Left lung (tissue), 10 donors: Measurements from ENCODE around the gene HK1. TPM values are rescaled to one million over a fixed set of nuclear protein-coding genes. Genes with fewer than 3 reads are reported as not detected.

ENCODE experiments used
- ATAC-seq: fragments of 200-7000 bp; cut with Tn5 transposase; one replicate; pipeline ENCODE4 v1.9.1; 2020; ENCODE audit warnings: moderate library complexity
- DNase-seq, 4 donors: peaks; one replicate each; pipeline ENCODE4 v3.0.0-alpha.2; 2013 to 2020
- H3K27ac ChIP-seq, 2 donors: fragments of 200-600 bp; sonication (generic) in 1 of 2; one replicate each; pipeline versions ENCODE4 v1.5.0 to v1.8.0; 2020 to 2021
- H3K27me3 ChIP-seq, 2 donors: fragments of 200-600 bp; sonication (generic) in 1 of 2; one replicate each; pipeline versions ENCODE4 v1.5.0 to v1.8.0; 2020 to 2021
- H3K36me3 ChIP-seq, 2 donors: fragments of 200-600 bp; sonication (generic) in 1 of 2; one replicate each; pipeline versions ENCODE4 v1.5.0 to v1.8.0; 2020 to 2021
- H3K4me1 ChIP-seq, 2 donors: fragments of 200-600 bp; one replicate each; pipeline ENCODE4 v1.8.0; 2021
- H3K4me3 ChIP-seq, 2 donors: fragments of 200-600 bp; sonication (generic) in 1 of 2; one replicate each; pipeline versions ENCODE4 v1.5.0 to v1.8.0; 2020 to 2021; ENCODE audit warnings: mild to moderate bottlenecking in 1 of 2
- H3K9me3 ChIP-seq, 2 donors: fragments of 200-600 bp; sonication (generic) in 1 of 2; one replicate each; pipeline versions ENCODE4 v1.5.0 to v1.8.0; 2020 to 2021
- CTCF ChIP-seq, 2 donors: fragments of 200-600 bp; sonication (generic) in 1 of 2; IDR thresholded peaks; one replicate each; pipeline versions ENCODE4 v1.5.0 to v1.8.0; 2021; ENCODE audit warnings: antibody characterized with exemption in 2 of 2
- intact Hi-C, 2 donors: fragments of 100-400 bp; cut with DNase I; formaldehyde crosslinking; loops; one replicate each; pipeline versions ENCODE4 v1.11.2 to v1.14.2; 2022
- polyA plus RNA-seq, 6 donors: library from polyadenylated mRNA; unstranded; fragments of 120-200 nt; gene quantifications; one replicate each; pipeline ENCODE4 v1.2.1, GENCODE V29; 2013; ENCODE audit not compliant: insufficient read length in 6 of 6
- total RNA-seq, 2 donors: library from RNA; stranded (reverse); fragmentation: NEBNext Ultra II Directional; extraction: Animal tissue kit (Norgen Biotek cat#: 25700); gene quantifications; one replicate each; pipeline ENCODE4 v1.2.1, GENCODE V29; 2021
- donor health status: DM: no; HTN: yes; CAD: no.
- donor health status: DM: no; HTN: no; CAD: no.

Gene HK1
- total and polyA plus RNA-seq, 8 donors: 51.5 to 126 (median 57.8) TPM

- Histone ChIP-seq H3K27me3 (peaks cover 0 to 22% of the 10 kb centered on the region in 2 donors), H3K36me3 (no peaks in the 10 kb centered on the region), H3K9me3 (no peaks in the 10 kb centered on the region), H3K4me3 (peak within 1 kb of the TSS; percentile 59 to 68), H3K4me1 (peaks cover 27 to 54% of the 10 kb centered on the region in 2 donors), H3K27ac (peak within 1 kb of the TSS; percentile 74 to 82)
- TF ChIP-seq CTCF (IDR thresholded peaks at IDR 0.05): no peak
- intact Hi-C loops: no loop called here
- peak; percentile 94 for ATAC-seq
- peak; percentile 71 to 94 (median 92) for DNase-seq
Measured at GRCh38 chr10:69451209-69451783, 173.0 kb downstream of the HK1 start, which contains the start of gene TSPAN15. Gene TSPAN15, plus strand, starts transcription at chr10:69451465. Its CDS starts 130 bp downstream, at chr10:69451595.

Other genes starting within 250 kb of the HK1 start
- gene SRGN, start 190.4 kb upstream of the HK1 start, total RNA-seq: 100 to 1,000 TPM; 131 to 533 TPM
- 10 to 100 TPM; 25.7 to 42.6 (median 34.3) TPM for gene SRGN, start 190.4 kb upstream of the HK1 start, polyA plus RNA-seq
- 10 to 100 TPM; 50.6 to 60.7 TPM for gene VPS26A, start 154.3 kb upstream of the HK1 start, total RNA-seq
- gene VPS26A, start 154.3 kb upstream of the HK1 start, polyA plus RNA-seq: 10 to 100 TPM; 63.1 to 75.5 (median 71.5) TPM
- gene SUPV3L1, start 98.3 kb upstream of the HK1 start, total RNA-seq: 10 to 100 TPM; 15.8 to 22.3 TPM
- 10 to 100 TPM; 38.2 to 47.6 (median 41.6) TPM for gene SUPV3L1, start 98.3 kb upstream of the HK1 start, polyA plus RNA-seq
- 1 to 10 TPM; 4.5 to 9.7 TPM for gene HKDC1, start 58.2 kb upstream of the HK1 start, total RNA-seq
- gene HKDC1, start 58.2 kb upstream of the HK1 start, polyA plus RNA-seq: 1 to 10 TPM in 5 of 6 donors, under 1 TPM in 1; 0.71 to 6.0 (median 3.7) TPM
- under 1 TPM; 0.31 to 0.55 TPM for gene TACR2, start 138.4 kb downstream of the HK1 start, total RNA-seq
- under 1 TPM; 0.40 to 0.70 (median 0.45) TPM for gene TACR2, start 138.4 kb downstream of the HK1 start, polyA plus RNA-seq
- gene TSPAN15, start 173.0 kb downstream of the HK1 start, total RNA-seq: 10 to 100 TPM; 52.4 to 67.9 TPM
- gene TSPAN15, start 173.0 kb downstream of the HK1 start, polyA plus RNA-seq: 10 to 100 TPM; 34.4 to 43.9 (median 38.9) TPM